ENCODE results near the gene CHAMP1.

CHAMP1 gene

GRCh38 chr13:114309086-114309485 lies 5.2 kb upstream of the CHAMP1 start:
- DNase-seq (ENCODE audit: low read depth in 1 of 2, low spot score in 1 of 2), result no peak
- H3K27me3 ChIP-seq (ENCODE audit: insufficient read depth, poor library complexity, severe bottlenecking), result no peaks in the 10 kb centered on the region
- H3K27ac ChIP-seq (replicated peaks), result no peak overlapping the region
- no peak for TF ChIP-seq CTCF (IDR thresholded peaks at IDR 0.05; ENCODE audit: insufficient read depth, low read length)
- TF ChIP-seq, protein P1, sequence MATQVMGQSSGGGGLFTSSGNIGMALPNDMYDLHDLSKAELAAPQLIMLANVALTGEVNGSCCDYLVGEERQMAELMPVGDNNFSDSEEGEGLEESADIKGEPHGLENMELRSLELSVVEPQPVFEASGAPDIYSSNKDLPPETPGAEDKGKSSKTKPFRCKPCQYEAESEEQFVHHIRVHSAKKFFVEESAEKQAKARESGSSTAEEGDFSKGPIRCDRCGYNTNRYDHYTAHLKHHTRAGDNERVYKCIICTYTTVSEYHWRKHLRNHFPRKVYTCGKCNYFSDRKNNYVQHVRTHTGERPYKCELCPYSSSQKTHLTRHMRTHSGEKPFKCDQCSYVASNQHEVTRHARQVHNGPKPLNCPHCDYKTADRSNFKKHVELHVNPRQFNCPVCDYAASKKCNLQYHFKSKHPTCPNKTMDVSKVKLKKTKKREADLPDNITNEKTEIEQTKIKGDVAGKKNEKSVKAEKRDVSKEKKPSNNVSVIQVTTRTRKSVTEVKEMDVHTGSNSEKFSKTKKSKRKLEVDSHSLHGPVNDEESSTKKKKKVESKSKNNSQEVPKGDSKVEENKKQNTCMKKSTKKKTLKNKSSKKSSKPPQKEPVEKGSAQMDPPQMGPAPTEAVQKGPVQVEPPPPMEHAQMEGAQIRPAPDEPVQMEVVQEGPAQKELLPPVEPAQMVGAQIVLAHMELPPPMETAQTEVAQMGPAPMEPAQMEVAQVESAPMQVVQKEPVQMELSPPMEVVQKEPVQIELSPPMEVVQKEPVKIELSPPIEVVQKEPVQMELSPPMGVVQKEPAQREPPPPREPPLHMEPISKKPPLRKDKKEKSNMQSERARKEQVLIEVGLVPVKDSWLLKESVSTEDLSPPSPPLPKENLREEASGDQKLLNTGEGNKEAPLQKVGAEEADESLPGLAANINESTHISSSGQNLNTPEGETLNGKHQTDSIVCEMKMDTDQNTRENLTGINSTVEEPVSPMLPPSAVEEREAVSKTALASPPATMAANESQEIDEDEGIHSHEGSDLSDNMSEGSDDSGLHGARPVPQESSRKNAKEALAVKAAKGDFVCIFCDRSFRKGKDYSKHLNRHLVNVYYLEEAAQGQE (IDR thresholded peaks at IDR 0.05; ENCODE audit: insufficient replicate concordance, low read depth), result no peak
- TF ChIP-seq GABPA (IDR thresholded peaks at IDR 0.05; ENCODE audit: low read depth), result no peak
- no peak for TF ChIP-seq SPI1 (IDR thresholded peaks at IDR 0.05; ENCODE audit: borderline replicate concordance, low read depth)
- TF ChIP-seq POLR2AphosphoS5 (IDR thresholded peaks at IDR 0.05; ENCODE audit: low read depth), result no peak
- no peak overlapping the region for H3K4me3 ChIP-seq (replicated peaks; ENCODE audit: insufficient read depth, low read length)

- no peak for TF ChIP-seq CTCF (IDR thresholded peaks at IDR 0.05; ENCODE audit: insufficient read depth, low read length)
- no peak for TF ChIP-seq SPI1 (IDR thresholded peaks at IDR 0.05; ENCODE audit: borderline replicate concordance, low read depth)
- TF ChIP-seq GABPA (IDR thresholded peaks at IDR 0.05; ENCODE audit: low read depth), result no peak
- TF ChIP-seq, protein P1 (IDR thresholded peaks at IDR 0.05; ENCODE audit: insufficient replicate concordance, low read depth), result no peak
- no peak for TF ChIP-seq POLR2AphosphoS5 (IDR thresholded peaks at IDR 0.05; ENCODE audit: low read depth)
- no peak for DNase-seq (ENCODE audit: low read depth in 1 of 2, low spot score in 1 of 2)
- H3K27ac ChIP-seq (replicated peaks), result no peak overlapping the region
Measured at GRCh38 chr13:114309806-114310410, 4.4 kb upstream of the CHAMP1 start.

DNA sequence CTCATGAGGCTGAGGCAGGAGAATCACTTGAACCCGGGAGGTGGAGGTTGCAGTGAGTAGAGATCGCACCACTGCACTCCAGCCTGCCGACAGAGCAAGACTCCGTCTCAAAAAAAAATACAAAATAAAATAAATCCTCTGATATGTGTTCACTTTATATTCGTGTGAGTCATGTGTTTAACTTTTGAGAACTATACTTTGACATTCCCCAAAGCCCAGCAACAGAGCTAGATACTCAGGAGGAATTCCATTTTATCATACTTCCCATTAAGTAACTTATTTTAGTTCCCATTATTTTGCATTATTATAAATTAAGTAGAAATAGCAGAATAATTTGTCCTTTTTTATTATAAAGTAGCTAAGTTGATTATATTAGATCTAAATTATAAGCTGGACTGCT lies 3.3 kb upstream of the CHAMP1 start:
- H3K27ac ChIP-seq (replicated peaks), result no peak overlapping the region
- TF ChIP-seq CTCF (IDR thresholded peaks at IDR 0.05; ENCODE audit: insufficient read depth, low read length), result no peak
- no peak for TF ChIP-seq POLR2AphosphoS5 (IDR thresholded peaks at IDR 0.05; ENCODE audit: low read depth)
- TF ChIP-seq GABPA (IDR thresholded peaks at IDR 0.05; ENCODE audit: low read depth), result no peak
- TF ChIP-seq, protein P1 (IDR thresholded peaks at IDR 0.05; ENCODE audit: insufficient replicate concordance, low read depth), result no peak
- TF ChIP-seq SPI1 (IDR thresholded peaks at IDR 0.05; ENCODE audit: borderline replicate concordance, low read depth), result no peak
- H3K27me3 ChIP-seq (ENCODE audit: insufficient read depth, poor library complexity, severe bottlenecking), result no peaks in the 10 kb centered on the region
- H3K4me3 ChIP-seq (replicated peaks; ENCODE audit: insufficient read depth, low read length), result no peak overlapping the region
- no peak for DNase-seq (ENCODE audit: low read depth in 1 of 2, low spot score in 1 of 2)

More at GRCh38 chr13:114309806-114310410, 4.4 kb upstream of the CHAMP1 start:
- no peaks in the 10 kb centered on the region for H3K27me3 ChIP-seq (ENCODE audit: insufficient read depth, poor library complexity, severe bottlenecking)
- H3K4me3 ChIP-seq (replicated peaks; ENCODE audit: insufficient read depth, low read length), result no peak overlapping the region

Data from HL-60 (cell line).